Measurements from ENCODE around the gene TJP3.
A peak's percentile ranks its signal among the peaks of the same experiment; 100 is the strongest.

Gene TJP3

DNA sequence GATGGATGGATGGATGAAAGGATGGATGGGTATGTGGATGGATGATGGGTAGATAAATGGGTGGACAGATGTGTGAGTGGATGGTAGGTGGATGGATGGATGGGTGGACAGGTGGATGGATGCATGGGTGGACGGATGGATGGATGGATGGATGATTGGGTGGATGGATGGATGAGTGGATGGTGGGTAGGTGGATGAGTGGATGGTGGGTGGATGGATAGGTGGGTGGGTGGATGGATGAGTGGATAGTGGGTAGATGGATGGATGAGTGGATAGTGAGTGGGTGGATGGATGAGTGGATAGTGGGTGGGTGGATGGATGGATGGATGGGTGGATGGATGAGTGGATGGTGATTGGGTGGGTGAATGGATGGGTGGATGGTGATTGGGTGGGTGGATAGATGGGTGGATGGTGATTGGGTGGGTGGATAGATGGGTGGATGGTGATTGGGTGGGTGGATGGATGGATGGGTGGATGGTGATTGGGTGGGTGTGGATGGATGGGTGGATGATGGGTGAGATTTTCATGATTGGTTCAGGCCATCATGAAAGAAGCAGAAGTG is 68.4 kb downstream of the TJP3 start:
- H3K27ac Mint-ChIP-seq = no peak overlapping the region

DNA sequence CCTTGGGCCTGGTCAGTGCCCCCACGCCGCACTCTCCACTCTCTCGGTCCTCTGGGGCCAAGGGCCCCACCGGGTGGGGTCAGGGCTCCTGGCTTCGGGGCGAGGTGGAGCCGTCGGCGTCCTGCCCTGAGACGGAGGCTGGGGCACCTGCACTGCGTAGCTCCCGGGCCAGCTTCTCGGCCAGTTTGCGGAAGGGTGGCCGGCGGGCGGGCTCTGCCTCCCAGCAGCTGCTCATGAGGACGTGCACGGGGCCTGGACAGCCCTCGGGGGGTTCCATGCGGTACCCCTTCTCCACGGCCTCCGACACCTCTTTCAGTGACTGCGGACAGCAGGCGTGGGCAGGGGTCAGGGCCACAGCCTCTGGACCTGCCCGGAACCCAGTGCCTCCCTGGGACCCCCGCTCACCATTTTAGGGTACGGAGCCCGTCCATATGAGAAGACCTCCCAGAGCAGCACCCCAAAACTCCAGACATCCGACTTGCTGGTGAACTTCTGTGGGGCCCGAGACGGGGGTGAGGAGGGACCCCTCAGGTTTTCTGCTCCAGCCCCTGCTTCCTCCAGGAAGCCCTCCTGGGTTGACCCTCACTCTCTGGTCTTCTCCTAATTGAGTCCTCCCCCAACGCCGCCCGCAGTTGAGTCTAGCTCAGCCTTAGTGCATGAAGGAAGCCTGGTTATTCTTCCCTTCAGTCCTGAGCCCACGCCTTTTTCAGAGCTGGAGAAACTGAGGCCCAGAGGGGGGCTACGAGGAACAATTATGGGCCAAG is 70.1 kb downstream of the TJP3 start:
- Mint-ChIP-seq H3K4me3 (no peak overlapping the region), H3K9me3 (peaks cover 14% of the 10 kb centered on the region), H3K36me3 (peaks cover 11% of the 10 kb centered on the region), H3K27me3 (peaks cover 14% of the 10 kb centered on the region), H3K27ac (no peak overlapping the region), H3K4me1 (no peaks in the 10 kb centered on the region)
- DNase-seq (ENCODE audit: low spot score in 2 of 2) = no peak
- no peak for ATAC-seq (ENCODE audit: low read depth)

More for the DNA sequence above, 68.4 kb downstream of the TJP3 start:
- H3K9me3 Mint-ChIP-seq = peaks cover 7% of the 10 kb centered on the region
- H3K4me3 Mint-ChIP-seq = no peak overlapping the region
- DNase-seq (ENCODE audit: low spot score in 2 of 2) (no peak), ATAC-seq (ENCODE audit: low read depth) (no peak)
- no peaks in the 10 kb centered on the region for H3K4me1 Mint-ChIP-seq
- H3K27me3 Mint-ChIP-seq = peaks cover 7% of the 10 kb centered on the region
- peaks cover 5% of the 10 kb centered on the region for H3K36me3 Mint-ChIP-seq

DNA sequence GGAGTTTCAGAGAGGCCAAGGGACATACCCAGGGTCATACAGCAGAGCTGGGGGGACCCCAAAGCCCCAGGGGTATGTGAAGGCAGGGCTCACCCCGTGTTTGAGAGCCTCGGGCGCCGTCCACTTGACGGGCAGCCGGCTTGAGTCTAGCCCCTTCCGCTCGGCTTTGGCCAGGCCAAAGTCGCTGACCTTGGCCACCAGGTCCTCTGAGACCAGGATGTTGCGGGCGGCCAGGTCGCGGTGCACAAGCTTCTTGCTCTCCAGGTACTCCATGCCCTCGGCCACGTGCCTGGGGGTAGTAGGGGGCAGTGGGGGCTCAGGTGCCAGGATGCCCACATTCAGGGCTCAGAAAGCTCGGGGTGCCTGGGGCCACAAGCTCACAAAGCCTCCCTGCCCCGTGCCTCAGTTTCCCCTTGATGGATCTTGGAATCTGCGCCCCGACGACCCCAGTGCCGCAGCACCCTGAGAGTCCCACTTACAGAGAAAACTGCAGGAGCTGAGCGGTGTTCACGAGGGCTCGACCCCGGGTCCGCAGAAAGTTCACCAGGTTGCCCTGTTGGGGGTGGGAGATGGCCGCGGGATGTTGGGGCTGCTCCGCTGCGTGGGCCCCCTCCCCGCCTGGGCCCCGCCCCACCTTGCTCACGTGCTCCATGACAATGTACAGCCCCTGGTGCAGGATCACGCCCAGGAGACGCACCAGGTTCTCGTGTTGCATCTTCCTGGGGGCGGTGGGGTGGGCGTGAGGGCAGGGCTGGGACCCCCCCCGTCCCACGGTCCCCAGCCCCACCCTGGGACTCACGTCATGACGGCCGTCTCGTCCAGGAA is 70.9 kb downstream of the TJP3 start:
- Mint-ChIP-seq H3K27me3 (peaks cover 12% of the 10 kb centered on the region), H3K9me3 (peaks cover 14% of the 10 kb centered on the region), H3K4me3 (no peak overlapping the region), H3K4me1 (no peaks in the 10 kb centered on the region), H3K27ac (no peak overlapping the region), H3K36me3 (peaks cover 11% of the 10 kb centered on the region)
- ATAC-seq (ENCODE audit: low read depth) = no peak
- DNase-seq (ENCODE audit: low spot score in 2 of 2) = no peak

DNA sequence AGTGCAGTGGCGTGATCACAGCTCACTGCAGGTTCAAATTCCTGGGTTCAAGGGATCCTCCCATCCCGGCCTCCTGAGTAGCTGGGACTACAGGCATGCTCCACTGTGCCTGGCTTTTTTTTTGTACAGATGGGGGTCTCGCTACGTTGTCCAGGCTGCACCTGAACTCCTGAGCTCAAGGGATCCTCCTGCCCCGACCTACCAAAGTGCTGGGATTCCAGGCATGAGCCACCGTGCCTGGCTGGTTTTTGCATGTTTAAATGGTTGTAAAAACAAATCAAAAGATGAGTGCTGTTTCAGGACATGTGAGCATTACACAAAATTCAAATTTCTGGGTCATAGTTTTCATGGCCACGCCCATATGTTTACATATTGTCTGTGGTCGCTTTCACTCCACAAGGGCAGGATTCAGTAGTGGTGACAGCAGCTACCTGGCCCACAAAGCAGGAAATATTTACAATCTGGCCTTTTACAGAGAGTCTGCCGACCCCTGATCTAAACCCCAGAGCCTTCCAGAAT is 72.7 kb downstream of the TJP3 start:
- ATAC-seq (ENCODE audit: low read depth) = peak; percentile 49
- Mint-ChIP-seq H3K9me3 (peaks cover 14% of the 10 kb centered on the region), H3K27me3 (peaks cover 16% of the 10 kb centered on the region), H3K4me1 (peaks cover 4% of the 10 kb centered on the region), H3K4me3 (no peak overlapping the region), H3K36me3 (peaks cover 11% of the 10 kb centered on the region), H3K27ac (no peak overlapping the region)
- no peak for DNase-seq (ENCODE audit: low spot score in 2 of 2)

DNA sequence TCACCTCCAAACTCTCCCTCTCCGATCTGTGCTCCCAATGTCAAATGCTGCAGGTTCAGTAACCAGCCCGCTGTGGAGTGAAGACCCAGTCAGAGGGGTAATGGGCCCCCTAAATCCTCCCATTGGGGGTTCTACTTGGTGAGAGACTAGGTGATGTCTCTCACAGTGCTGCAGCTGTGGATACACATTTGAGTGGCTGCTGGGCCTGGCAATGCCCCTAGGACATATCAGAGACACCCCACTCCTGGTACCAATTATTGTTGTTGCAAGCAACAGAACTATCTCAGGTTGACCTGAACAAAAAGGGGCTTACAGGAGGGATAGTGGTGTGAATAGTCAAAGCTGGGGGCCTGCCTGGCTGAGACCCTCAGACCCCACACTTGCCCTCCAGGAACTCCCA is 73.4 kb downstream of the TJP3 start:
- Mint-ChIP-seq H3K4me3 (no peak overlapping the region), H3K27ac (no peak overlapping the region), H3K27me3 (peaks cover 12% of the 10 kb centered on the region), H3K4me1 (peaks cover 4% of the 10 kb centered on the region), H3K9me3 (peaks cover 9% of the 10 kb centered on the region), H3K36me3 (peaks cover 9% of the 10 kb centered on the region)
- no peak for DNase-seq (ENCODE audit: low spot score in 2 of 2)
- ATAC-seq (ENCODE audit: low read depth) = no peak

DNA sequence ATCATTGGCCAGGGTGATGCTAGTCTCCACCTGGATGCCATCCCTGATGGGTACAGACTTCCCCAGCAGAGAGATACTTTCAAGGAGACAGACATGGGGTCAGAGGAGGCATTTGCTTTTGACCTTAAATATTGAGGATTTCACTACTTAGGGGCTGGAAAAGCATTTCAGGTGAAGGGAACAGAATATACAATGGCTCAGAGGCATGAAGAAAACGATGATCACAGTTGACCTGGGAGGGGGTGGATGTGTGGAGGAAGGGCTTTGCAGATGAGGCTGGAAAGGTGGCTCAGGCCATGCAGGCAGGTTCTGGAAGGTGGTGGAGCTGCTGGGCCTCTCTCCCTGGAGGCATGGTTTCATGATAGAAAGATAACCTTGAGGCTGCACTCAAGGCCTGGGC is 74.1 kb downstream of the TJP3 start:
- H3K4me3 Mint-ChIP-seq = no peak overlapping the region
- no peak overlapping the region for H3K27ac Mint-ChIP-seq
- H3K36me3 Mint-ChIP-seq = peaks cover 9% of the 10 kb centered on the region
- H3K27me3 Mint-ChIP-seq = peaks cover 12% of the 10 kb centered on the region
- ATAC-seq (ENCODE audit: low read depth) (no peak), DNase-seq (ENCODE audit: low spot score in 2 of 2) (no peak)
- H3K4me1 Mint-ChIP-seq = peaks cover 4% of the 10 kb centered on the region
- H3K9me3 Mint-ChIP-seq = peaks cover 9% of the 10 kb centered on the region

DNA sequence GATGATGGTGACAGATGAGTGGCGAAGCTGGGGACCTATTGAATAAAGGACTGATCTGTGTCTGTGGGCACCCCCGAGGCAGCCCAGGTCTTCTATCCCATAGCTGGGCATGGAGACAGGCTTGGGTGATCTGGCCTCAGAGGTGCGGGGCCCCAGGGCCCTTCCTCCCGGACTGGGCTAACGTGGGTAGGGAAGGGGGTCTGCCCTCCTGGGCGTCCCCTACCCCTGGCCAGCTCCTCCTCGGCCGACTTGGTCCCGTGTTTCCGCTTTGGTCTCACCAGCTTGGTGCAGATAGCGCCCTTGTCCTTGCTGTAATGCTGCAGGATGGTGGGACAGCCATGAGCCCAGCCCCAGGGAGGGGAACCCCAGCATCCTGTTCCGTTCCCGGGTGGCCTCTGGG is 74.7 kb downstream of the TJP3 start:
- no peak for ATAC-seq (ENCODE audit: low read depth)
- Mint-ChIP-seq H3K36me3 (peaks cover 9% of the 10 kb centered on the region), H3K27ac (no peak overlapping the region), H3K27me3 (peaks cover 12% of the 10 kb centered on the region), H3K4me1 (peaks cover 4% of the 10 kb centered on the region), H3K4me3 (no peak overlapping the region), H3K9me3 (peaks cover 9% of the 10 kb centered on the region)
- DNase-seq (ENCODE audit: low spot score in 2 of 2) = no peak

DNA sequence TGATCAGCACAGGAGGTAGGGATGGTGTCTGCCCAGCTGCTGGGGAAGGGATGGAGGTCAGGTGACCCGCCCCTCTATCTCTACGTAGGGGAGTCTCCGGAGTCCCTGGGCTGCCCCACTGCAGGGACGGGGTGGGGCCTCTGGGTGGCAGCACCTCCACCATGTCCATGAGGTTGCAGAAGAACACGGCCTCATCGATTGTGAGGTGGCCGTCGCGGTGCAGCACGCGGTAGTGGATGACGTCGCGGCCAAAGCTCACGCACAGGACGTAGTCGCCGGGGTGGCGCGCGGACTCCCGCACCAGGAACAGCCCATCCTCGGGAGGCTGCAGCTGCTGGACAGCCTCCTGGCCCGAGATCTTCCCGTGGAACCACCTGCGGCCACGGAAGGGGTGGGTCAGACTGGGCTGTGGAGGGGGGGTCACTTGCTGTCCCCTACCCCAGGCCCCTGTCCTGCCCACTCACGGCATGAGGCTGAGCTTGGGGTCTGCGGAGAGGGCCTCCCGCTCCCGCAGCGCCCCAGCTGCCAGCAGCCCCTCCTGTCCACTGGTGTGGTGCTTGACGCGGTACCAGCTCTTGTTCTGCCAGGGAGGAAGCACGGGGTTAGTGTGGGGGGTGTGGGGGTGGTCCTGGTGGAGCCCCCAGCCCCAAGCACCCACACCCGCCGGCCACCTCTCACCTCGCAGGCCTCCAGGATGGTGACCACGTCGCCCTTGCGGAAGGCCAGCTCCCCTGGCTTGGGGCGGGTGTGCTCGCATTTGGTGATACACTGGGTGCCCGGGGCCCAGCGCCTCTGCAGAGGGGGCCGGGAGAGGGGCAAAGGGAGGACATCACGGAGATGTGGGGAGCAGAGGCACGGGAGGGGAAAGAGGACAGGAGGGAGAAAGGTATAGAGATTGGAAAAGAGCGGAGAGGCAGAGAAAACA is 75.7 kb downstream of the TJP3 start:
- Mint-ChIP-seq H3K4me3 (peak overlapping the region; percentile 78), H3K9me3 (peaks cover 9% of the 10 kb centered on the region), H3K27me3 (peaks cover 13% of the 10 kb centered on the region), H3K27ac (no peak overlapping the region), H3K36me3 (peaks cover 9% of the 10 kb centered on the region), H3K4me1 (peaks cover 4% of the 10 kb centered on the region)
- ATAC-seq (ENCODE audit: low read depth) (peak; percentile 28), DNase-seq (ENCODE audit: low spot score in 2 of 2) (no peak)

DNA sequence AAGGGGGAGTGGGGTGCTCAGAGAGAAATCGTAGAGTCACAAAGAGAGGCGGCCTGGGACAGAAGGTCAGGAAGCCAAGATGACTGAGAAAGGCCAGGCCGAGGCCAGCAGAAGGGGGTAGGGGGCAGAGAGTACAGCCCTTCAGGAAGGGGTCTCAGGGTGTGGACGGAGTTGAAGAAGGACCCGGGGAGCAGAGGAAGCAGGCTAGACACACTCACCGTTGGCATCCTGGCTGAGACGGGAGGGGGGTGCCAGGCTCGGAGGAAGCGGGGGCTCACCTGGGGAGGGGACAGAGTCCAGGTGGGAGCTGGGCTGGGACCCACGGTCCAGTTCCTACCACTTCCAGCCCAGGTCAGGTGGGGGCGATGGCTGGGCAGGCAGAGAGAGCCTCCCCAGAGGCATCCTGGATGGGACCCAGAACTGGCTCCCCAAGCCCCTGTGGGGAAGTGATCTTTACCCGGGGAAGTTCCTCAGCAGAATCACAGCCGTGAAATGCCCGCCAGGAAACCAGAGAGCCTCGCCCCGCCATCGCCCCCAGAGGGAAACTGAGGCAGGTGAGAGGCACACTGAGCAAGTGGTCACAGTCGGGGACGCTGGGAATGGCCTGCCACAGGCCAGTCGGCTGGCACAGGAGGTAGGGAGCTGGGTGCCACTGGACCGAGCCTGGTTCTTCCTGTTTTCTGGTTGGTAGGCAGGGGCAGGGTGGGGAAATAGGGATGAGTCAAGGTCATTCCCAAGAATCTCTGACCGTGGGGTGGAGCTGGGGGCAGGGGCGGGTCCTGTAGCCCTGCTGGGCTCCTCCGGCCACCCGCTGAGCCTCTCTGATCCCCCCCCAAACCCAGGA is 76.6 kb downstream of the TJP3 start:
- H3K9me3 Mint-ChIP-seq = peaks cover 9% of the 10 kb centered on the region
- DNase-seq (ENCODE audit: low spot score in 2 of 2) (no peak), ATAC-seq (ENCODE audit: low read depth) (no peak)
- peaks cover 4% of the 10 kb centered on the region for H3K4me1 Mint-ChIP-seq
- H3K27ac Mint-ChIP-seq = no peak overlapping the region
- peak overlapping the region; percentile 78 for H3K4me3 Mint-ChIP-seq
- peaks cover 9% of the 10 kb centered on the region for H3K36me3 Mint-ChIP-seq
- H3K27me3 Mint-ChIP-seq = peaks cover 13% of the 10 kb centered on the region

DNA sequence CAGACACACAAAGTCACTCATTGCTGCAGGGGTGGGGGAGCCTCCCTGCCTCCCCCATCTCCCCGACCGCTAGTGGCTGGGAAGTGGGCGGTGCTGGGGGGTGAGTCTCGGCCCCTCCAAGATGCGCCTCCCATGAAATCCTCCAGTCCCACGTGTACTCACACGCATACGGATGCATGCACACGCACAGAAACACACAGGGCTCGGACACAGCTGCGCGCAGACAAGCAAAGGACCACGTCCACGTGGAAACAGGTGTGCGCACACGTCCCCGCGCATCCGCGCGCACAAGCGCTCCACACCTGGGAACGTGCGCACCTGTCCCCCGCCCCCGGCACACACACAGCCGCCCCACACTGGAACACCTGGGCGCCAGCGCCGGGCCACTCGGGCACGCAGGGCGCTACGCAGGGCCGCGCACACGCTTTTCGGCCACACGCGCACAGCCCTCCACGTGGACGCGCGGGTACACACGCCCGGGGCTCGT is 77.3 kb downstream of the TJP3 start:
- H3K27me3 Mint-ChIP-seq = peaks cover 15% of the 10 kb centered on the region
- H3K27ac Mint-ChIP-seq = no peak overlapping the region
- ATAC-seq (ENCODE audit: low read depth) = peak; percentile 36
- H3K4me3 Mint-ChIP-seq = peak overlapping the region; percentile 57
- H3K36me3 Mint-ChIP-seq = peaks cover 9% of the 10 kb centered on the region
- no peak for DNase-seq (ENCODE audit: low spot score in 2 of 2)
- peaks cover 9% of the 10 kb centered on the region for H3K9me3 Mint-ChIP-seq
- H3K4me1 Mint-ChIP-seq = peaks cover 4% of the 10 kb centered on the region

DNA sequence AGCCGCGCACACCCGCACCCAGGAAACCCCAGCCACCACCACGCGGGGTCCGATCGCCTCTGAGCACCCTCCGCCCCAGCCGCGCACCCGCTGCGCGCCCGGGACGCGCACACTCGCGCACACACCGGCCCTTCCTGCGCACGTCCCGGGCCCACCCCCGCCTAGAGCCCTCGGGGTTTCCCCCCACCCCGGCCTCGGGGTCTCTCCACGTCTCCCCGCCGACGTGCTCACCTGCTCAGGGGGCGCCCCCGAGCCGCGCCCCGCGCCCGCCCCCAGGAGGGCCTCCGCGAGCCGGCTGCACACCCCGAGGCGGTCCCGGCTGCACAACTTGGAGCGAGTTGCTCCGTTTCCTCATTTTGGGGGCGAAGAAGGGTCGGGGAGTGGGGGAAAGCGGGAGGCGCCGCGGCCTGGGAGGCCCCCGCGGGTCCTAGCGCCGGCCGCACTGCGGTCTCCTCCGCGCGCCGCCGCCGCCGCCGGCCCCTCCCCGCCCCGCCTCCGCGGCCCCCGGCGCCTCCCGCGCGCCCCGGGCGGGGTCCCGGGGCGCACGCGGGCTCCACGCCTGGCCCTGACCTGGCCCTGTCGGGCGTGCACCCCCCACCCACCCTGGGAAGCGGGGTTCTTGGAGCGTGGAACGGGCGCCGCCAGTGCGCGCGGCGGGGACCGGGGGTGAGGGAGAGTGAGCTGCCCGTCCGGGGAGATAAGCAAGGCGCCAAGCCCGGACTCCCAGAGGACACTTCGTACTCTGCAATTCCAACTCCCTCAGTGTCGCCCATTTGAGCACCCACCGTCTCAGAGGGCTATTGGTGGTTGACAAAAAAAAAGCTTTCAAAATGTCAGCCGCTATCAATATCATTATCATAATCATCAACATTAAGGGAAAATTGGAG is 78.0 kb downstream of the TJP3 start, which contains the start of gene MATK:
Gene MATK (minus strand): TSS at position 444 of the 887 bp plus-strand sequence. CDS start 1,246 bp downstream, outside the sequence.
- peaks cover 4% of the 10 kb centered on the region for H3K4me1 Mint-ChIP-seq
- ATAC-seq (ENCODE audit: low read depth) = peak; percentile 49
- peaks cover 18% of the 10 kb centered on the region for H3K27me3 Mint-ChIP-seq
- H3K27ac Mint-ChIP-seq = no peak within 1 kb of the TSS
- peaks cover 10% of the 10 kb centered on the region for H3K9me3 Mint-ChIP-seq
- H3K4me3 Mint-ChIP-seq = peak within 1 kb of the TSS; percentile 57
- H3K36me3 Mint-ChIP-seq = peaks cover 9% of the 10 kb centered on the region
- no peak for DNase-seq (ENCODE audit: low spot score in 2 of 2)
